Adipocyte (in vitro differentiated cells): ENCODE results near the gene NPAS2.

Experiments used
- DNase-seq: peaks from one replicate; pipeline ENCODE4 v3.0.0-alpha.2; 2015; ENCODE audit warnings: low read depth
- H3K27me3 ChIP-seq: replicated peaks from 2 replicates; pipeline ENCODE4 v1.7.0; 2013; ENCODE audit warnings: mild to moderate bottlenecking, low read length, moderate library complexity; ENCODE audit not compliant: control insufficient read depth, insufficient read depth
- H3K36me3 ChIP-seq: 2 replicates; pipeline ENCODE4 v1.7.0; 2013; ENCODE audit warnings: low read length, mild to moderate bottlenecking, moderate library complexity; ENCODE audit not compliant: control insufficient read depth, insufficient read depth, severe bottlenecking
- H3K4me1 ChIP-seq: 2 replicates; pipeline ENCODE4 v1.7.0; 2013; ENCODE audit warnings: mild to moderate bottlenecking, low read length, moderate library complexity; ENCODE audit not compliant: control insufficient read depth, insufficient read depth
- H3K4me3 ChIP-seq: 2 replicates; pipeline ENCODE4 v1.7.0; 2013; ENCODE audit warnings: mild to moderate bottlenecking, low read length, moderate library complexity
- H3K9ac ChIP-seq: 2 replicates; pipeline ENCODE4 v1.7.0; 2013; ENCODE audit warnings: mild to moderate bottlenecking, low read length, moderate library complexity
- H3K9me3 ChIP-seq: 2 replicates; pipeline ENCODE4 v1.7.0; 2013; ENCODE audit warnings: mild to moderate bottlenecking, low read length, moderate library complexity; ENCODE audit not compliant: control insufficient read depth

NPAS2 gene

DNA sequence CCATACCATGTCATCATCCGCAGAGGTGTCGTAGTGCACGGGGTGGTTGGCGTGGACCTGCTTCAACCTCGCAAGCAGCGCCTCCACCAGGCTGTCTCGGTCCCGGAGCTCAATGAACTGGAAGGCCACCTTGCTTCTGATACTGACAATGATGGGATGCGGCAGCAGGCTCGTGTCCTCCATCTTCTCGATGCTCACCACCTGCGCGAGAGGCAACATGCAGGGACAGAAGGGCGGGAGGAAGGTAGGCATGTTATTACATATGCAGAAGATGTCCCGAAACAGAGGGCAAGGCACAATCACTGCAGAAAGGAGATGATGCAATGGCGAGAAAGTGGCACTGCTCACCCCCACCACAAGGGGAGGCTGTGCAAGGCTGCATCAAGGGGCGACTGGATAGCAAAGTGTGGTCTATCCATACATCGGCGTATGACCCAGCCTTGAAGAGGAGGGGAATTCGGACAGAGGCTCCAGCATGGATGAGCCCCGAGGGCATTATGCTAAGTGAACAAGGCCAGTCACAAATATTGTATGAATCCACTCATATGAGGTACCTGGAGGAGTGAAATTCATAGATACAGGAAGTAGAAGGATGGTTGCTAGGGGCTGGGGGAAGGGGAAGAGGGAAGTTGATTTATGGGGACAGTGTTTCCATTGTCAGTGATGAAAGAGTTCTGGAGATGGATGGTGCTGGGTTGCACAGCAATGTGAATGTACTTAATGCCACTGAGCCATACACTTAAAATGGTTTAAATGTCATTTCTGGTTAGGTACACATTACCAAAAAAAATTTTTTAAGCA lies 218.7 kb downstream of the NPAS2 start:
- DNase-seq, result peak; percentile 17
- peaks cover 10% of the 10 kb centered on the region for H3K4me1 ChIP-seq
- no peak overlapping the region for H3K9ac ChIP-seq
- H3K36me3 ChIP-seq, result peaks cover 49% of the 10 kb centered on the region
- H3K4me3 ChIP-seq, result no peak overlapping the region
- no peaks in the 10 kb centered on the region for H3K27me3 ChIP-seq
- H3K9me3 ChIP-seq, result no peaks in the 10 kb centered on the region

DNA sequence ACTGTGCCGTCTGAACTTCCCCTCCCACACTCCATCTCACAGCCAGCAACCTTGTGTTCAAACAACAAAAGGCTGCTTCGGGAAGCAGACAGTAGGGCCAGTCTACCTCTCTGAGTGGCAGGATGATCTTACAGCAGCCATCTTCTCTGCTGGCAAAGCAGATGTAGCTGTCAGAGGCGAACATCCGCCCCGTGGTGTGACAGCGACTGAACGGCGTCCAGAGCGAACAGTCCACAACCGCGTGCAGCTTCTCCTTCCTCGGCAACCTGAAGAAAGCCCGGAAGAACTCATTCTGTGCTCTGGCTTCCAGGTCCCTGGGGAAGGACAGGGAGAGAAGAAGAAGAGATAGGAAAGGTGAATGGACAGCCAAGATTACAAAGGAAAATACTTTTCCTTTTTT lies 220.1 kb downstream of the NPAS2 start:
- Histone ChIP-seq H3K9me3 (no peaks in the 10 kb centered on the region), H3K4me3 (no peak overlapping the region), H3K36me3 (peaks cover 39% of the 10 kb centered on the region), H3K9ac (no peak overlapping the region), H3K27me3 (no peaks in the 10 kb centered on the region), H3K4me1 (peaks cover 10% of the 10 kb centered on the region)
- DNase-seq, result no peak

DNA sequence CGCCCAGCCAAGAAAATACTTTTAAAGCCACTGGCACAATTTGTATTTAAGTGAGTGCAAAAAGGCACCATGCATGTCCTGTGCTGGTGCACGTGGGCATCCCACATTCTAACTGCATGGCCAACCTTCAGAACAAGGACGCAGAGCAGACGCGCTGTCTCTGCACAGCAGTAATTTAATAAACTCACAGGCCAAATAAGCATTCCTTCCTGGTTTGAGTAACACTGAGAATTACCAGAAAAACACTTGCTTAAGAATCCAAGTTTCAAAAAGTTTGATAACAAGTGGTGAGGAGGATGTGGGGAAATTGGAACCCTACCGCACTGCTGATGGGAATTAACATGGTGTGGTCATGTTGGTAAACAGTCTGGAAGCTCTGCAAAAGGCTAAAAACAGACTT lies 220.8 kb downstream of the NPAS2 start:
- no peaks in the 10 kb centered on the region for H3K9me3 ChIP-seq
- H3K27me3 ChIP-seq, result no peaks in the 10 kb centered on the region
- H3K36me3 ChIP-seq, result peaks cover 32% of the 10 kb centered on the region
- H3K4me1 ChIP-seq, result peaks cover 10% of the 10 kb centered on the region
- no peak overlapping the region for H3K4me3 ChIP-seq
- DNase-seq, result no peak
- H3K9ac ChIP-seq, result peak overlapping the region; percentile 46

DNA sequence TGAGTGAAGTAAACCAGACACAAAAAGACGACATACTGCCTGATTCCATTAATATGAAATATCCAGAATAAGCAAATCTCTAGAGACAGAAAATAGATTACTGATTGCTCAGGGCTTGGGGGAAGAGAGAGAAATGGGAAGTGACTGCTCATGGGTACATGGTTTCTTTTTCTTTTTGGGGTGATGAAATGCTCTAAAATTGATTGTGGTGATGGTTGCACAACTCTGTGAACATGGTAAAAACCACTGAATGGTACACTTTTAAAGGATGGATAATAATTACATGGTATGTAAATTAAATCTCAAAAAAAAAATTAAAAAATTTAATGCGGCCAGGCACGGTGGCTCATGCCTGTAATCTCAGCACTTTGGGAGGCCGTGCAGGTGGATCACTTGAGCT lies 221.5 kb downstream of the NPAS2 start:
- DNase-seq, result peak; percentile 43
- H3K4me3 ChIP-seq, result no peak overlapping the region
- no peaks in the 10 kb centered on the region for H3K27me3 ChIP-seq
- H3K36me3 ChIP-seq, result peaks cover 32% of the 10 kb centered on the region
- H3K4me1 ChIP-seq, result peaks cover 10% of the 10 kb centered on the region
- H3K9ac ChIP-seq, result peak overlapping the region; percentile 46
- H3K9me3 ChIP-seq, result no peaks in the 10 kb centered on the region

DNA sequence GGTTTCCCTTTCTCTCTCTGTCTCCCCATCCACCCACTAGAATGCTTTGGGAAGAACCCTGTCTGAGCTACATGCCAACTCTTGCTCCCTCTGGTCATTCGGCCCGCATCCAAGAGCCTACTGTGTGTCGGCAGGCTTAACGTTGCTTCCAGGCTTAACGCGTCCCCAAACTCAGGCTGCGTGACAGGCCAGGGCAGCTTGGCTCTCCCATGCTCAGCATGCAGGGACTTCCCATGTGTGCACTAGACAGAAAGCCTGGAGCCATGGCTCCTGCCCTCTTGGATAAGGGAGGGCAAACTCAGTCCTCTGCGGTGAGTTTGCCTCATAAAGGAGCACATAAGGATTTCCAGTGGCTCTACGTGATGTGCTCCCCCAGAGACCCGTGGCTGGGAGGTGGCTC lies 225.4 kb downstream of the NPAS2 start:
- peaks cover 4% of the 10 kb centered on the region for H3K36me3 ChIP-seq
- H3K27me3 ChIP-seq, result no peaks in the 10 kb centered on the region
- no peak overlapping the region for H3K9ac ChIP-seq
- H3K4me3 ChIP-seq, result no peak overlapping the region
- no peak for DNase-seq
- peaks cover 22% of the 10 kb centered on the region for H3K4me1 ChIP-seq
- no peaks in the 10 kb centered on the region for H3K9me3 ChIP-seq
